H1 (cell line): ENCODE measurements around the gene TRAP1.

Experiments
- ASH2L ChIP-seq: fragments of 200-600, 300-600 bp; sonication (generic); IDR thresholded peaks from one replicate; pipeline ENCODE4 v1.7.1; 2017; ENCODE audit warnings: low read length
- CTCF ChIP-seq, 3 experiments: IDR thresholded peaks; 1 replicate in 2 of 3; 2 replicates in 1 of 3; pipeline versions ENCODE4 v1.5.1 to v1.6.1; 2011; ENCODE audit warnings: low read length in 3 of 3, mild to moderate bottlenecking in 3 of 3, inconsistent platforms in 2 of 3, low read depth in 1 of 3, moderate library complexity in 1 of 3; ENCODE audit not compliant: insufficient read depth in 1 of 3; ENCODE audit errors: control extremely low read depth in 1 of 3
- TAF1 ChIP-seq: IDR thresholded peaks from 2 replicates; pipeline ENCODE4 v1.6.1; 2011; ENCODE audit warnings: mild to moderate bottlenecking, low read depth, low read length

- TF ChIP-seq TAF1 (no peak), ASH2L (no peak), CTCF (IDR thresholded peaks at IDR 0.05; ENCODE audit: control extremely low read depth in 1 of 3, insufficient read depth in 1 of 3, low read depth in 1 of 3, low read length in 3 of 3) (no peak)
These were observed 75.4 kb downstream of the TRAP1 start for GRCh38 chr16:3641801-3642396.
